Left renal pelvis (tissue), 4 donors: ENCODE data around the gene KCNJ14. TPM values are rescaled to one million over a fixed set of nuclear protein-coding genes. Genes with fewer than 3 reads are reported as not detected.
"Not testable (repeated sequence)": the region's sequence is repeated elsewhere in the genome, so short reads cannot be mapped to it uniquely, and the experiment has no call there.

Source experiments
- DNase-seq, 4 donors: peaks; one replicate each; pipeline ENCODE4 v3.0.0-alpha.2; 2013; ENCODE audit warnings: low read depth in 4 of 4, low spot score in 3 of 4
- polyA plus RNA-seq, 4 donors: library from polyadenylated mRNA; unstranded; fragments of 120-200 nt; gene quantifications; one replicate each; pipeline ENCODE4 v1.2.1, GENCODE V29; 2013; ENCODE audit not compliant: insufficient read length in 4 of 4

KCNJ14 gene
- polyA plus RNA-seq, 4 donors: 0.54 to 1.2 (median 0.85) TPM

- DNase-seq: no peak
Observed at GRCh38 chr19:48484931-48485612, 29.7 kb downstream of the KCNJ14 start.

GRCh38 chr19:48486706-48487105, 31.3 kb downstream of the KCNJ14 start:
- DNase-seq: not testable (repeated sequence)

GRCh38 chr19:48487544-48487943, 32.2 kb downstream of the KCNJ14 start:
- DNase-seq: no peak

- DNase-seq: no peak
Observed at GRCh38 chr19:48487948-48488347, 32.6 kb downstream of the KCNJ14 start.

- DNase-seq: not testable (repeated sequence)
Observed at GRCh38 chr19:48488478-48488877, 33.1 kb downstream of the KCNJ14 start.

GRCh38 chr19:48489608-48490216, 34.3 kb downstream of the KCNJ14 start:
- no peak for DNase-seq

GRCh38 chr19:48490981-48491792, 35.8 kb downstream of the KCNJ14 start:
- no peak for DNase-seq

- DNase-seq: no peak
Observed at GRCh38 chr19:48491793-48492123, 36.4 kb downstream of the KCNJ14 start.

- DNase-seq: peak; percentile 75 to 85 (median 76)
Observed at GRCh38 chr19:48492925-48493717, 37.7 kb downstream of the KCNJ14 start.

- DNase-seq: no peak
Observed at GRCh38 chr19:48493718-48494401, 38.5 kb downstream of the KCNJ14 start.

- no peak for DNase-seq
Observed at GRCh38 chr19:48495396-48495795, 40.0 kb downstream of the KCNJ14 start.

GRCh38 chr19:48496959-48497727, 41.8 kb downstream of the KCNJ14 start:
- DNase-seq: no peak

- DNase-seq: no peak
Observed at GRCh38 chr19:48497728-48498594, 42.6 kb downstream of the KCNJ14 start.

- no peak for DNase-seq
Observed at GRCh38 chr19:48498595-48499311, 43.4 kb downstream of the KCNJ14 start.

GRCh38 chr19:48499316-48500090, 44.1 kb downstream of the KCNJ14 start:
- DNase-seq: no peak

- DNase-seq: no peak
Observed at GRCh38 chr19:48500830-48501493, 45.6 kb downstream of the KCNJ14 start.
